Skeletal muscle satellite cell (primary cell): ENCODE measurements around the gene TP53RK.

Experiments used
- H3K27me3 ChIP-seq: 2 replicates; pipeline ENCODE4 v1.7.0; 2013; ENCODE audit warnings: low read length; ENCODE audit not compliant: control insufficient read depth, insufficient read depth
- H3K36me3 ChIP-seq: 2 replicates; pipeline ENCODE4 v1.7.0; 2013; ENCODE audit warnings: mild to moderate bottlenecking, control low read depth, low read length; ENCODE audit not compliant: insufficient read depth
- H3K4me1 ChIP-seq: 2 replicates; pipeline ENCODE4 v1.7.0; 2013; ENCODE audit warnings: low read length; ENCODE audit not compliant: control insufficient read depth, insufficient read depth
- H3K4me2 ChIP-seq: 2 replicates; pipeline ENCODE4 v1.7.0; 2013; ENCODE audit warnings: mild to moderate bottlenecking, low read length
- H3K4me3 ChIP-seq: 2 replicates; pipeline ENCODE4 v1.7.0; 2013; ENCODE audit warnings: low read length
- H3K9ac ChIP-seq: 2 replicates; pipeline ENCODE4 v1.7.0; 2013; ENCODE audit warnings: mild to moderate bottlenecking, low read depth, low read length, moderate library complexity
- H3K9me3 ChIP-seq: replicated peaks from 2 replicates; pipeline ENCODE4 v1.7.0; 2013; ENCODE audit warnings: mild to moderate bottlenecking, control low read depth, low read length

Gene TP53RK

DNA sequence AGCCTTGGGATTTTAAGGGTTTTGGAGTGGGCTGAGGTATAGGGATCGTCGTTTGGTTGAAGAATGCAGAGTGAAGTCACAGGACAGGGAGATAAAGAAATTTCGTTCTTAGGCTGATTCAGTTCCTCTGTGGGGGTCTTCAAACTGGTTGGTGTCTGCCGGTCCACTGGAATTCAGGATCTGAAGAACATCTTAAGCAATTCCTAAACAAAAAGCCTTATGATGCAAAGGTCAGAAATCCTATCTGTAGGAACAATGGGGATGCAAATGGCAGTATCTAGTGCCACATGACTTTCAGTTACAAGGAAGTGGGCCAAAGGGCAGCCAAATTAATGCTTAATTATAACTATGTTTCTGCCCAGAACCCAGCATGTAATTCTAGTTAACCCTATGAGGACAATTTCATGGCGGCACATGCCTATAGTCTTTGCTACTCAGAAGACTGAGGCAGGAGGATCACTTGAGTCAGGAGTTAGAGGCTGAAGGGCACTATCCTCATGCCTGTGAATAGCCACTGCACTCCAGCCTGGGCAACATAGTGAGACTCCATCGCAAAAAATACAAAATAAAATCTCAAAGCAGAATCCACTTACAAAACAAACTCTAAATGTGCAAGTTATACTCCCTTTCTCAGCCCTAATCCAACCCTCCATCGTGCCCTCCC lies 15.6 kb upstream of the TP53RK start:
- no peaks in the 10 kb centered on the region for H3K9me3 ChIP-seq
- H3K36me3 ChIP-seq = no peaks in the 10 kb centered on the region
- no peaks in the 10 kb centered on the region for H3K4me1 ChIP-seq
- H3K9ac ChIP-seq = no peak overlapping the region
- H3K27me3 ChIP-seq = peaks cover 17% of the 10 kb centered on the region
- no peak overlapping the region for H3K4me3 ChIP-seq
- H3K4me2 ChIP-seq = no peak overlapping the region

DNA sequence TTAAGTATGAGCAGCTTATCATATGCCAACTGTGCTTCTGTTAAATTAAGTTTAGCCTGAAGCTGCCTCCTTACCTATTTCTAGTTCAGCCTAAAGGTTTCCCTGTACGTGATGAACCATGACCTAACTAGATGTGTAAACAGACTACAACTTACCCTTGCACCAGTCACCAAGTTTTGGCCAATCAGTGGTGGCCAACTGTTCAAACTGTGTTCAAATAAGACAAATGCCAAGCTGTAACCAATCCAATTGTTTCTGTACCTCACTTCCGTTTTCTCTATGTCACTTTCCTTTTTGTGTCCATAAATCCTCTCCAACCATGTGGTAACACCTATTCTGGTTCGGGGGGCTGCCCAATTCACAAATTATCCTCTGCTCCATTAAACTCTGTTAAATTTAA lies 14.2 kb upstream of the TP53RK start:
- no peaks in the 10 kb centered on the region for H3K9me3 ChIP-seq
- H3K4me2 ChIP-seq = no peak overlapping the region
- no peak overlapping the region for H3K4me3 ChIP-seq
- H3K9ac ChIP-seq = no peak overlapping the region
- no peaks in the 10 kb centered on the region for H3K36me3 ChIP-seq
- no peaks in the 10 kb centered on the region for H3K4me1 ChIP-seq
- H3K27me3 ChIP-seq = peaks cover 17% of the 10 kb centered on the region

DNA sequence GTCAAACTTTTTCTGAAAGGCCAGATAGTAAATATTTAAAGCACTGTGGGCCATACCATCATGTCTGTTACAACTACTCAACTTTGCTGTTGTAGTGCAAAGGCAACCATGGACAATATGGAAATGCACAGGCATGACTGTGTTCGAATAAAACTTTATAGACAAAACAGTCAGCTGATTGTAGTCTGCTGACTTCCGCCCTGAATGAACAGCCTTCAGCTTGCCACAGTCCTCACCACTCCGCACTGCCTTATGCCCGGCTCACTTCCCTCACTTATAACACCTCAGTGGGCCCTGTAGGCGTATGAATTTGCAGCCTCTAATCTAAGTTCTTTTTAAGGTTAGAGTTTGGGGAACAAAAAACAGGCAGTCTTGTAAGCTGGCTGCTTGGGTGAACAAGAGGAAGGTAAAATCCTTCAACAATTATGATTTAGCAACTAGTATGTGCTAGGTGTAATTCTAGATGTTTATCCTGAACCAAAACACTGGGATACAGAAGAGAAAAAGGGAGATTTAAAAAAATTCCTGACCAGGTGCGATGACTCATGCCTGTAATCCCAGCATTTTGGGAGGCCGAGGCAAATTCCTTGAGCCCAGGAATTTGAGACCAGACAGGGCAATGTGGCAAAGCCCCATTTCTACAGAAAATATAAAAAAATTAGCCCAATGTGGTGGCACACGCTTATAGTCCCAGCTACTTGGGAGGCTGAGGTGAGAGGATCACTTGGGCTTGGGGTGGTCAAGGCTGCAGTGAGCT lies 13.4 kb upstream of the TP53RK start:
- H3K4me2 ChIP-seq = no peak overlapping the region
- H3K36me3 ChIP-seq = no peaks in the 10 kb centered on the region
- H3K9me3 ChIP-seq = no peaks in the 10 kb centered on the region
- H3K9ac ChIP-seq = no peak overlapping the region
- peaks cover 17% of the 10 kb centered on the region for H3K27me3 ChIP-seq
- no peaks in the 10 kb centered on the region for H3K4me1 ChIP-seq
- H3K4me3 ChIP-seq = no peak overlapping the region

DNA sequence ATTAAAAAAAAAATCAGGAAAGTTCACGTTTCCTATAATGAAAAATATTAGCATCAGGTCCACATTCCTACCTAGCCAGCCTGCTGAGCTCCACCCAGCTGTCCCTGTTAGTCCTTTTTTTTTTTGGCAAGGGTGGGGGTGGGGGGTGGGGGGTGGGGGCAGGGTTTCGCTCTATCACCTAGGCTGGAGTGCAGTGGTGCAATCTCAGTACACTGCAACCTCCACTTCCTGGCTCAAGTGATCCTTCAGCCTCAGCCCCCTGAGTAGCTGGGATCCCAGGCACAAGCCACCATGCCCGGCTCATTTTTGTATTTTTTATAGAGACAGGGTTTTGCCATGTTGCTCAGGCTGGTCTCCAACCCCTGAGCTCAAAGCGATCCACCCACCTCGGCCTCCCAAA lies 12.7 kb upstream of the TP53RK start:
- Histone ChIP-seq H3K36me3 (no peaks in the 10 kb centered on the region), H3K4me3 (no peak overlapping the region), H3K4me2 (no peak overlapping the region), H3K9ac (no peak overlapping the region), H3K4me1 (no peaks in the 10 kb centered on the region), H3K9me3 (no peaks in the 10 kb centered on the region), H3K27me3 (peaks cover 17% of the 10 kb centered on the region)

DNA sequence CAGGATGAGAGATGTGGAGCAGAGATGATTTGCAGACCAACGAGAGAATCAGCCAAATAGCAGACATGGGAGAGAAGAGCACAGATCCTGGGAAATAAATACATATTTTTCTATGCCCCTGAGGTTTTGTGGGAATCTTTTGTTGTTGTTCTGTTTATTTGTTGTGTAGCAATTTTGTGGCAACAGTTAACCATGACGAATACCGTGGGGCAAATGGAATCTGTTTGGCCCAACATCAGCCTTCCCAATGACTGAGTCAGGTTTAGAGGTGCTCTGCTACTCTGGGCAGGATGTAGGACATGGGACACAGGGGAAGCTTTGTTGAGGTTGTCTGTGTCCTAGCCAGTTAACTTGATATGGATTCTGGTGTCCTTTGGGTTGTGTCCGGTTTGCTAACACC lies 12.3 kb upstream of the TP53RK start:
- Histone ChIP-seq H3K4me2 (no peak overlapping the region), H3K27me3 (peaks cover 15% of the 10 kb centered on the region), H3K4me3 (no peak overlapping the region), H3K36me3 (no peaks in the 10 kb centered on the region), H3K9ac (no peak overlapping the region), H3K9me3 (no peaks in the 10 kb centered on the region), H3K4me1 (no peaks in the 10 kb centered on the region)

DNA sequence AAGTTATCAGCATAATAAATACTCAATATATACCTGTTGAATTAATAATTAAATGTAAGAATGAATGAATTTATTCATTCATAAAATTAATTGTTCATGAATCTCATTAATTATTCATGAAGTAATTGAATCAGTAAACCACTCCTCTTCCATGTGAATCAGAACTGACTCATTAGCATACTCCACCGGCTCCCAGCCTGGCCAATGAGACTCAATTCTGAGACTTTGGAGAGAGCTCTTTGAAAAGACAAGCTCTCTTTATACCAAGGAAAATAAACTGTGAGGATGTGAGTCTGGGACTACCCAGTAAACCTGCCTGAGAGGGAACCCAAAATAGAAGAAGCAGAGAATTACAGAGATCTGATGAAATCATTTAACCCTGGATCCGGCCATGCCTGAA lies 11.8 kb upstream of the TP53RK start:
- Histone ChIP-seq H3K9ac (no peak overlapping the region), H3K4me2 (no peak overlapping the region), H3K4me1 (no peaks in the 10 kb centered on the region), H3K4me3 (no peak overlapping the region), H3K27me3 (peaks cover 14% of the 10 kb centered on the region), H3K36me3 (no peaks in the 10 kb centered on the region), H3K9me3 (no peaks in the 10 kb centered on the region)

DNA sequence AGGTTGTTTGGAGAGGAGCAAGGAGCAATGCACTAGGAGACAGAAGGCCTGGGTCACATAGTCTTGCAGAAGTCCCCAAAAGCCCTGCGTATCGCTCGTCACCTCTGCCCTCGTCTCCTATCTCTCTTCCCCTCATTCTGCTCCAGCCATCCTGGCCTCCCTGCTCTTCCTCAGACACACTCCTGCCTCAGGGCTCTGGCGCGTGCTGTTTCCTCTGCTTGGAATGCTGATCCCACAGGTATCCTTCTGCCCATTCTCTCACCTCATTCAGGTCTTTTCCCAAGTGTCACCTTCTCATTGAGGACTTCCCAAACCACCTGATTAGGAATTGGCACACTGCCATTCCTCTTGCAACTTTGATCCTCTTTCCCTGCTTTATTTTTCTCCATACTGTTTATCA lies 11.2 kb upstream of the TP53RK start:
- H3K36me3 ChIP-seq = no peaks in the 10 kb centered on the region
- H3K9ac ChIP-seq = no peak overlapping the region
- H3K4me3 ChIP-seq = no peak overlapping the region
- H3K4me1 ChIP-seq = no peaks in the 10 kb centered on the region
- no peaks in the 10 kb centered on the region for H3K9me3 ChIP-seq
- peaks cover 11% of the 10 kb centered on the region for H3K27me3 ChIP-seq
- no peak overlapping the region for H3K4me2 ChIP-seq

DNA sequence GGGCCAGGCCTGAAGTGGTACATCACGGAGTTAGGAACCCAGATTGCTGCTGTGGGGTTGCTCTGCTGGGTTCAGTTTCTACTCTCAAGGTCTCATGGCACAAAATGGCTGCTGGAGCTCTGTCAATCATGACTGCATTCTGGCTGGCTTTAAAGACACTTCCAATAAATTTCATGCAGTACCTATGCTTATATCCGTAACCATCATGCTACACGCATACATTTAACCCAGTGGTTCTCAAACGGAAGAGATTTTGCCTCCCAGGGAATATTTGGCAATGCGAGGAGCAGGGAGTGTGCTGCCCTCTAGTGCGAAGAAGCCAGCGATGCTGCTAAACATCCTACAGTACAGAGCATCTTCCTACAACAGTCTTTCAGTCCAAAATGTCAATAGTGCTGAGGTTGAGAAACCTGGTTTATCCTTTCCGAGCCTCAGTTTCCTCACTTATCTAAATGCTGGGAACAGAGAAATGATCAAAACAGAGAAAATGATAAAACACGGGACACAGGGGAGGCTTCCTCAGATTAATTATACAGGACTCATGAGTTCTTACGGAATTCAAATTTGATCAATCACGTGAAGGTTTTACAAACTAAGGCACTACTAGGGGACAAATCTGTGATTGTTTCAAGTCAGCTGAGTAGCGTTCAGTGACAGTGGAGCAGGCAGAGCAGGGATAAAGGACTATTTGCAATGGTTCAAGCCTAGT lies 10.6 kb upstream of the TP53RK start:
- no peak overlapping the region for H3K4me2 ChIP-seq
- no peaks in the 10 kb centered on the region for H3K36me3 ChIP-seq
- H3K27me3 ChIP-seq = peaks cover 6% of the 10 kb centered on the region
- H3K4me1 ChIP-seq = no peaks in the 10 kb centered on the region
- H3K4me3 ChIP-seq = no peak overlapping the region
- H3K9ac ChIP-seq = no peak overlapping the region
- no peaks in the 10 kb centered on the region for H3K9me3 ChIP-seq

DNA sequence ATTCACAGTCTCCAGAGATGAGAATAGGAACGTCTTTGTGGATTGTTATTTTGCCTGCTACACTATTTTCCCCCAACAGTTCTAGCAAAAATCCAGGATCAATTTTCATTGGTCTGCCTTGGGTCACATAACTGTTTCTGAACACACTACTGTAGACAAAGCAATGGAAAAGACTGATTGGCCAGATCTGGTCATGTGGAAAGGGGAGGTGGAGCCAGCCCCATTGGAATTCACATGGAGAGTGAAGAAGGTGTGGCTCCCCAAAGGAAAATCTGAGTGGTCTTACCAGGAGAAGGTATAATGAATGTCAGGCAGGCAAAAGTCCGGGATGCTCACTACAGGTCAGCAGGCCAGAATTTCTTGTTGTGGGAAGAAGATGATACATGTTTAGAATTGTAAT lies 9.5 kb upstream of the TP53RK start:
- Histone ChIP-seq H3K9ac (no peak overlapping the region), H3K9me3 (no peaks in the 10 kb centered on the region), H3K4me1 (no peaks in the 10 kb centered on the region), H3K4me2 (no peak overlapping the region), H3K27me3 (peaks cover 5% of the 10 kb centered on the region), H3K4me3 (no peak overlapping the region), H3K36me3 (no peaks in the 10 kb centered on the region)

DNA sequence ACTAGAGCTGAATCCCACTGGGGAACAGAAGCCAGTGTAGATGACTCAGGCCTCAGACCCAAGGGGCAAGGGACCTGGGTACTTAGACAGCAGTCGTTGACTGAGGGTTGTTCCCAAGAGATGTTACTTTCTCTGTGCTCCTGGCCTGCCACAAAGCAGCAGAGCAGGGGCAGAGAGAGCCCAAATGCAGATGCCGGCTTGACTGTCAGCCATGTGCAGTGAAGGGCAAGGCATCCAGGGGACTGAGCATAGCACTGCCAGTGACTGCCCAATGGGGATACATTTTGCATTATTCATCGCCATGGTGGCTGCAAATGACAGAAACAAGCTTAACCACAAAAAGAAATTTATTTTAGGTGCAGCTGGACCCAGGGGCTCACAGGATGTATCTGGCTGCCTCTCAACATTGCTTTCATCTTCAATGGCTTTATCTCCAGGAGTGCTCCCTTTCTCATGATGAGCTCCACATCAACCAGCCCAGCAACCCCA lies 7.6 kb upstream of the TP53RK start:
- H3K9ac ChIP-seq = no peak overlapping the region
- H3K4me3 ChIP-seq = no peak overlapping the region
- no peaks in the 10 kb centered on the region for H3K4me1 ChIP-seq
- H3K4me2 ChIP-seq = no peak overlapping the region
- H3K27me3 ChIP-seq = peaks cover 5% of the 10 kb centered on the region
- no peaks in the 10 kb centered on the region for H3K36me3 ChIP-seq
- no peaks in the 10 kb centered on the region for H3K9me3 ChIP-seq

DNA sequence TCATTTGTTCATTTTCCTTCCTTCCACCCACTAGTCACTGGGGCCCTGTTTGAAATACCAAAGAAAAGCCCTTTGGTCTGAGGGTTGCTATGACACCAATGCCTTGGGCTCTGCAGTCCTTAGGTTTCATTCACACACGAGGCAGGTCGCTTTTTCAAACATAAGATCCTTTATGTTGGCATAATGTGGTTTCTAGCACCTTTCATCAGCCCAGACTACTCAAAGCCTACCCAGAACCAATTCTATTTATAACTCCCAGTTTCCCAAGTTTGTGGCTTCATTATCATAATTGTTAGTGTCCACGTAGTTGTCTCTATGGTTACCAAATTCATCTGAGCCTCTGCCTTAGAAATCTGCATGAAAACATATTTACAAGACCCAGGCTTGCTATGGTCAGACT lies 6.6 kb upstream of the TP53RK start:
- no peaks in the 10 kb centered on the region for H3K4me1 ChIP-seq
- no peaks in the 10 kb centered on the region for H3K36me3 ChIP-seq
- H3K9me3 ChIP-seq = no peaks in the 10 kb centered on the region
- no peak overlapping the region for H3K9ac ChIP-seq
- no peak overlapping the region for H3K4me2 ChIP-seq
- H3K27me3 ChIP-seq = peaks cover 5% of the 10 kb centered on the region
- H3K4me3 ChIP-seq = no peak overlapping the region
